MM.1S (cell line): ENCODE data around the gene MMS19.

Experiments
- DNase-seq: peaks from one replicate; pipeline ENCODE4 v3.0.0-alpha.2; 2015
- H2AFZ ChIP-seq: fragments of 300-600 bp; sonication (generic); 2 replicates; pipeline ENCODE4 v1.6.0; 2016; ENCODE audit warnings: antibody characterized with exemption, low read length
- H3F3A ChIP-seq: fragments of 300-600 bp; sonication (generic); 2 replicates; pipeline ENCODE4 v1.6.1; 2016; ENCODE audit warnings: mild to moderate bottlenecking, antibody characterized with exemption, low read length, moderate library complexity, mixed read lengths; ENCODE audit not compliant: insufficient read depth
- H3K27ac ChIP-seq: fragments of 300-600 bp; sonication (generic); 2 replicates; pipeline ENCODE4 v1.5.1; 2016; ENCODE audit warnings: mild to moderate bottlenecking, low read length
- H3K27me3 ChIP-seq: fragments of 300-600 bp; sonication (generic); replicated peaks from 2 replicates; pipeline ENCODE4 v1.6.0; 2016; ENCODE audit warnings: low read length; ENCODE audit not compliant: insufficient read depth
- H3K36me3 ChIP-seq: fragments of 300-600 bp; sonication (generic); replicated peaks from 2 replicates; pipeline ENCODE4 v1.6.1; 2016; ENCODE audit warnings: mild to moderate bottlenecking, low read length, mixed read lengths; ENCODE audit not compliant: insufficient read depth
- H3K4me1 ChIP-seq: fragments of 300-600 bp; sonication (generic); 2 replicates; pipeline ENCODE4 v1.6.1; 2016; ENCODE audit warnings: low read length, mixed read lengths
- H3K4me2 ChIP-seq: fragments of 300-600 bp; sonication (generic); 2 replicates; pipeline ENCODE4 v1.6.0; 2016; ENCODE audit warnings: low read depth, low read length
- H3K4me3 ChIP-seq: fragments of 300-600 bp; sonication (generic); 2 replicates; pipeline ENCODE4 v1.5.1; 2016; ENCODE audit warnings: low read length, mixed read lengths
- H3K79me2 ChIP-seq: fragments of 300-600 bp; sonication (generic); 2 replicates; pipeline ENCODE4 v1.6.1; 2016; ENCODE audit warnings: mixed run types, low read length, mixed read lengths
- H3K9ac ChIP-seq: fragments of 300-600 bp; sonication (generic); 2 replicates; pipeline ENCODE4 v1.6.1; 2016; ENCODE audit warnings: low read length, mixed read lengths
- H3K9me2 ChIP-seq: fragments of 300-600 bp; sonication (generic); replicated peaks from 2 replicates; pipeline ENCODE4 v1.6.1; 2016; ENCODE audit warnings: mild to moderate bottlenecking, low read length, mixed read lengths; ENCODE audit not compliant: insufficient read depth
- H3K9me3 ChIP-seq: fragments of 300-600 bp; sonication (generic); replicated peaks from 2 replicates; pipeline ENCODE4 v1.6.1; 2016; ENCODE audit warnings: mild to moderate bottlenecking, low read length, mixed read lengths; ENCODE audit not compliant: insufficient read depth
- H4K20me1 ChIP-seq: fragments of 300-600 bp; sonication (generic); 2 replicates; pipeline ENCODE4 v1.6.1; 2016; ENCODE audit warnings: mild to moderate bottlenecking, low read length, moderate library complexity, mixed read lengths; ENCODE audit not compliant: insufficient read depth
- CTCF ChIP-seq: fragments of 300-600 bp; sonication (generic); IDR thresholded peaks from 2 replicates; pipeline ENCODE4 v1.5.1; 2016; ENCODE audit warnings: antibody characterized with exemption, low read length, mixed read lengths
- EZH2 ChIP-seq: fragments of 300-600 bp; sonication (generic); optimal IDR thresholded peaks from 2 replicates; pipeline ENCODE3; 2017; ENCODE audit warnings: low read depth, mild to moderate bottlenecking, antibody characterized with exemption, low read length, mixed read lengths
- EZH2phosphoT487 ChIP-seq: fragments of 300-600 bp; sonication (generic); IDR thresholded peaks from 2 replicates; pipeline ENCODE4 v1.6.1; 2018; ENCODE audit warnings: antibody characterized with exemption, low read length

The MMS19 gene

DNA sequence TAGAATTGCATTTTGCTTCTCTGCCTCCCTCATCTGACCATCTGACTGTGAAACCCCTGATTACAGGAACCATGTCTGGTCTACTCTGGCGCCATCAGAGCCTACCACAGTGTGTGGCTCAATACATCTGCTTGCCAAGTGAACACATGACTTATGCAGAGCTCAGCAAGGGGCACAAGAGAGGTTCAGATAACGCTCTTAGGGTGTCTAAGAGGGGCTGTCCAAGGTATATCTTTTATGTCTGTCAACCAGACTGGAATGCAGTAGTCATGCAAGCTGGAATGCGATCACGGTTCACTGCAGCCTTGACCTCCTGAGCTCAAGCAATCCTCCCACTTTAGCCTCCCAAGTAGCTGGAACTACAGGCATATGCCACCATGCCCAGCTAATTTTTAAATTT lies 86.8 kb downstream of the MMS19 start:
- Histone ChIP-seq H3K27ac (no peak overlapping the region), H3K9me3 (no peaks in the 10 kb centered on the region), H3K9ac (no peak overlapping the region), H3K4me1 (peaks cover 24% of the 10 kb centered on the region), H3K9me2 (no peaks in the 10 kb centered on the region), H3K4me3 (no peak overlapping the region), H4K20me1 (no peaks in the 10 kb centered on the region), H3K4me2 (no peak overlapping the region), H2AFZ (no peak overlapping the region), H3K36me3 (no peaks in the 10 kb centered on the region), H3F3A (peaks cover 29% of the 10 kb centered on the region), H3K79me2 (no peaks in the 10 kb centered on the region), H3K27me3 (no peaks in the 10 kb centered on the region)
- DNase-seq = no peak
- no peak for TF ChIP-seq EZH2
- TF ChIP-seq EZH2phosphoT487 = no peak
- TF ChIP-seq CTCF = no peak

DNA sequence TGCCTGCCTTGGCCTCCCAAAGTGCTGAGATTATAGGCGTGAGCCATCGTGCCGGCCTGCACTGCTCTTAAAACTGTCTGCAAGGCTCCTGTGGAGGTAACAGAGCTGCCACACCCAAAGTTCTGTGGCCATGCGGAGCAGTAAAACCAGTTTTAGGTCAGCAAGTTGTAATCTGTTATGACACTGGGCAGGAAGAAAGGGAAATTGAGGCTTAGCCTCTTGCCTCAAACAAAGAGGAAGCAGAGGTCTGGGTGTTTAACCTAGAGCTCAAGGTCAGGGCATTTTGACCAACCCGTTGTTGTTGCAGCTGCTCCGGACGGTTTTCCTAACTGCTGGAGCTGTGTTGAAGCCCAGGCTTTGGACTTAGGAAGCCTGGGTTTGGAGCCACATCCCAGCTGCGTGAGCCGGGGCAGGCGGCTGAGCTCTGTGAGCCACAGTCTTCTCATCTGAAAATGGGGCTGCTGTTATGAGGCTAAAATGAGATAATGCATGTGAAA lies 89.7 kb downstream of the MMS19 start:
- Histone ChIP-seq H4K20me1 (no peaks in the 10 kb centered on the region), H3K4me3 (no peak overlapping the region), H3K79me2 (no peaks in the 10 kb centered on the region), H3K36me3 (no peaks in the 10 kb centered on the region), H3K27ac (no peak overlapping the region), H3K9ac (no peak overlapping the region), H3K9me2 (no peaks in the 10 kb centered on the region), H3K9me3 (no peaks in the 10 kb centered on the region), H3K4me2 (no peak overlapping the region), H3F3A (peaks cover 22% of the 10 kb centered on the region), H3K27me3 (no peaks in the 10 kb centered on the region), H3K4me1 (peaks cover 16% of the 10 kb centered on the region), H2AFZ (no peak overlapping the region)
- no peak for DNase-seq
- TF ChIP-seq CTCF (no peak), EZH2 (no peak), EZH2phosphoT487 (no peak)
